Stimulated activated CD4-positive, alpha-beta T cell treated with anti-CD3 and anti-CD28 coated beads, Interleukin-1b, Interleukin-23, amount 100 ng/mL, for 4 hours (primary cell): ENCODE measurements around the gene MBD1.
"Not testable (repeated sequence)": the region's sequence is repeated elsewhere in the genome, so short reads cannot be mapped to it uniquely, and the experiment has no call there.

Experiments
- DNase-seq, 2 donors: peaks; one replicate each; pipeline ENCODE4 v3.0.0-alpha.2; 2020; ENCODE audit warnings: low read depth in 2 of 2

Gene MBD1

GRCh38 chr18:50281295-50281971 lies at the start of gene MBD1:
TSS of gene MBD1 (minus strand) at chr18:50281523. CDS start at chr18:50279992, 1,531 bp downstream.
- DNase-seq = peak; percentile 92 to 93

DNA sequence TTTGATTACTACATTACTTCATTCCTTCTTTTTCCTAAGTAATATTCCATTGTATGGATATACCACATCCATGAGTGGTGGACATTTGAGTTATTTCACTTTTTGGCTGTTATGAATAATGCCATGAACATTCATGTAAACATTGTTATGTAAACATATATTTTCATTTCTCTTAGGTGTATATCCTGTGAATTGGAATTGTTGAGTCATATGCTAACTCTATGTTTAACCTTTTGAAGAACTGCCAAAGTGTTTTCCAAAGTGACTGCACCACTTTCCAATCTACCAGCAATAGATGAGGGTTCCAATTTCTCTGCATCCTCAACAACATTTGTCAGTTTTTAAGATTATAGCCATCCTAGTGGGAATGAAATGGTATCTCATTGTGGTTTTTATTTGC lies 48.9 kb upstream of the MBD1 start:
- no peak for DNase-seq

DNA sequence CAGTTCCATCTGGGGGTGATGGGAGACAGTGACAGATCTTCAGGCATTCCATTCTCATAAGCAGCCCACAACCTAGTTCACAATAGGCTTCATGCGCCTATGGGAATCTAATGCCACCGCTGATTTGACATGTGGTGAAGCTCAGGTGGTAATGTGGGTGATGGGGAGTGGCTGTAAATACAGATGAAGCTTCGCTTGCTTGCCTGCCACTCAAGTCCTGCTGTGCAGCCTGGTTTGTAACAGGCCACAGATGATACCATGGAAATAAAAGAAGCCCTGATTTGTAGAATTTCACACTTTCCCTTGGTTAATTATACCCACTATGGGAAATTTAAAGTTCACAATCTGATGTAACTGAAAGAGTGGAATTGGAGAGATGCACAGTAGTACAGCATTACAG lies 46.7 kb upstream of the MBD1 start:
- no peak for DNase-seq

DNA sequence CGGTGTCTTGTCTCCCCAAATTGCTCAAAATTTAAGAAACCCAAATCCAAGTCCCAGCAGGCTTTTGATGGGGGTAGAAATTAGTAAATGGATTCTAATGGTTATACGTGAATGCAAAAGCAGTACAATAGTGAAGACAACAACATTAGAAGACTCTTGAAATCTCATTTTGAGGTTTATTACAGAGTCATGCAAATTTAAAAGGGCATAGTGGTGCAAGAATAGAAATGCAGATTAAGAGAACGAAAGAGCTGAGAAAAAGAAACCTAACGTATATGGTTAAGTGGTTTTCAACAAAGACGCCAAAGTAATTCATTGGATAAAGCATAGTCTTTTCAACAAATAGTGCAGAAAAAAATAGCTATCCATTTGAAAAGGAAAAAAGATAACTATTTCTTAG lies 39.4 kb upstream of the MBD1 start:
- DNase-seq = no peak

DNA sequence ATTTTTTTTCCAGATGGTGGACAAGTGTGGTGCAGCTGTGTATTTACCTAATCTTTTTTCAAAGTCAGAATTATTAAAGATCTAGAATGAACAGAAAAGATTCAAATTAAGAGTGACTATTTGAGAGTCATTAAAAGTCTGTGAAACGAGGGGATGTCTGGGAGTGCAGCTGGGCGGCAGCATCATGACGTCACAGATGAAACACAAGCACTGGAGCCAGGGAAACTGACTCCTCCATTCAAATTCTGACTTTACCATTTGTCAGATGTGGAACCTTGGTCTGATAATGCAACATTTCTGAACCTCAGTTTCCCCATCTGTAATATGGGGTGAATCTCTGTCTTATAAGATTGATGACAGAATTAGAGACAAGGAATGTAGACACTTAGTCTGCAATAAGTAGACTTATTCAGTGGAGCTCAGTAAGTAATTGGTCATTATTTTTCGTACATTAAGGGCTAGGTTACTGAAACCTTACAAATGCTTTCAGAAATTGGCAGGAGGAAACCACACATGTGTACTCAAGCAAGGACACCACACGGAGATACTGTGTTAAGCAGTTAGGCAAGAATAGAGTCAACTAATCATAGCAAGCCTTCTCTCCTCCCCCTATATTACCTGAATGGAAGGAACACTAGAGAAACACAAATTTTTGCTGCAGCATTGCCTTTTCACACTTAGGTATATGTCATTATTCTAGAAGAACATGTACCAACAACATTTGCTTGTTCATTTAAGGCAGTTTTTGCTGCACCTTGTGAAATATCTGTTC lies 34.0 kb upstream of the MBD1 start:
- DNase-seq = no peak

GRCh38 chr18:50313873-50314460 lies 32.6 kb upstream of the MBD1 start:
- no peak for DNase-seq

DNA sequence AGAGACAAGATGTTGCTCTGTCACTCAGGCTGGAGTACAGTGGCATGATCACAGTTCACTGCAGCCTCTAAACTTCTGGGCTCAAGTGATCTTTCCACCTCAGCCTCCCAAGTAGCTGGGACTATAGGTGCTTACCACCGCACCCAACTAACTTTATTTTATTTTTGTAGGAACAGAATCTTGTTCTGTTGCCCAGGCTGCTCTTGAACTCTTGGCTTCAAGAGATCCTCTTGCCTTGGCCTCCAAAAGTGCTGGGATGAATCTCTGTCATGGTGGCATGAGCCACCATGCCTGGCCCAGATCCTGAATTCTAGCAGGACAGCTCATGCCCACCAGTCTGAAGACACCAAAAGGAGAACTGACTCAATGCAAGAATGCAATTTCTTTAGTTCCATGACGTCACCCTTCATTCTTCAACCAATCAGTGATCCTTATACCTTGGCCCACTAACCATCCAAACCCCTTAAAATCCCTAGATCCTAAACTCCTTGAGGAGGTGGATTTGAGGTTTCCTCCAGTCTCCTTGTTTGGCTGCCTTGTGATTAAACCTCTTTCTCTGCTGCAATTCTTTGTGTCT lies 31.8 kb upstream of the MBD1 start:
- no peak for DNase-seq

DNA sequence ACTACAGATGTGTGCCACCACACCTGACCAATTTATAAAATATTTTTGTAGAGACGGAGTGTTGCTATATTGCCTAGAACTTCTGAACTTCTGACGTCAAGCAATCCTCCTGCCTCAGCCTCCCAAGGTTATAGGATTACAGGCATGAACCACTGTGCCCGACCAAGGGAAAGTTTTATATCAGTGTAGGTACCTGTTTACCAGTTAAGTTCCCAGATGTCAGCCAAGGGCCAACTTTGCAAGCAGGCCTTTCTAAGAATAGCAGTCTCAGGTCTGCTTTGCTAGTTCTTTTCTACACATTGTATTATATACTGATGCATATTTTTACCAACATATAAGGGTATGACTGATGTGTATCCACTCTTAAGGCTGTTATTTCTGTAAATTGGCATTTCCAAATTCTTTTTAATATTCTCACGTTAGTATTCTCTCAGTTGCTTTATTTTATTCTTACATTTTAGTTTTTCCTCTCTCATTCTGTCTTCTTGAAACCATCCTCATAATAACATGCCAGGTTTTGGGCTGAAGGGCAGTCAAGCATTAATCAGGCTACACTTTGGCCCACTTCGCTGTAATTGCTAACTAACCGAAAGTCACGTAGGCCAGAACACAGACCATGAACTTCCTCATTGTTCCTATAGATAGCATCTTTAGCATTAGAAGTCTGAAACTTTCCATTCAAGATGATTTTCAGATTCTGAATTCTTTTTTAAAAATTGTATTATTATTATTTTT lies 31.1 kb upstream of the MBD1 start:
- no peak for DNase-seq

DNA sequence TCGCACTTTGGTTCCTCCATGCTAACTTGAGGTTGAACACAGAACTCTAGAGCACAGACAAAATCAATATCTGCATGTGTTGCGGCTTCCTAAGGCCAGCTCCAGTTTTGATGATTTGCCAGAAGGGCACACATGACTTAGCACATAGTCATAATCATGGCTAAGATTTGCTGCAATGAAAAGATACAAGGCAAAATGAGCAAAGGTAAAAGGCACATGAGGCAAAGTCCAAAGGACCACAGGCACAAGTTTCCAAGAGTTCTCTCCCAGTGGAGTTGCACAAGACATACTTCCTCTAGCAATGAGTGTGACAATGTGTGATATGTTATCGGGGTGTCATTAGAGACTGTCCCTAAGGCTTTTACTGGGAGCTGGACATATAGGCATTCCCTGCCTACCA lies 30.3 kb upstream of the MBD1 start:
- no peak for DNase-seq

DNA sequence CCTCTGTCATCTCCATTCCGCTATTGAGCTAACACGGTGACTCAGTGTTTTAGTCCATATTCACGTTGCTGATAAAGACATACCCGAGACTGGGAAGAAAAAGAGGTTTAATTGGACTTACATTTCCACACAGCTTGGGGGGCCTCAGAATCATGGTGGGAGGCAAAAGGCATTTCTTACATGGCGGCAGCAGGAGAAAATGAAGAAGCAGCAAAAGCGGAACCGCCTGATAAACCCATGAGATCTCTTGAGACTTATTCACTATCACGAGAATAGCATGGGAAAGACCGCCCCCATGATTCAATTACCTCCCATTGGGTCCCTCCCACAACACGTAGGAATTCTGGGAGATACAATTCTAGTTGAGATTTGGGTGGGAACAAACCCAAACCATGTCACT lies 28.8 kb upstream of the MBD1 start:
- no peak for DNase-seq

- DNase-seq = not testable (repeated sequence)
Observed at GRCh38 chr18:50308851-50309250, 27.5 kb upstream of the MBD1 start.

- peak; percentile 78 to 82 for DNase-seq
Observed at GRCh38 chr18:50307738-50308470, 26.6 kb upstream of the MBD1 start.

DNA sequence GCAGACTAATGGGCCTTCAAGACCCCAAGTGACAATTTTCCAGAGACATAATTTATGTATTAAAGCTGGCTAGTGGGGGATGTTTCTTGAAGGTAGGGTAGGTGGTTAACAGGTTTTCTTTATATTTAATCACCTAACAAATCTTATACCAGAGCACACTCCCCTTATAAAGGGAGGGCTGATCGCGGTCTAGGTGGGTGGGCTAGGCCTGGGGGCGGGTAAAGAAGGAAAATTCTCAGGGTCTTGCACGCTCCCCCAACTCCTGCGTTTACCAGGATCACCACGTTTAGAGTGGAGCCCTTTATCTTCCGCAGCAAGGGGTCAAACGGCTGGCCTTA lies 26.0 kb upstream of the MBD1 start:
- DNase-seq = no peak

- no peak for DNase-seq
Observed at GRCh38 chr18:50306944-50307343, 25.6 kb upstream of the MBD1 start.

DNA sequence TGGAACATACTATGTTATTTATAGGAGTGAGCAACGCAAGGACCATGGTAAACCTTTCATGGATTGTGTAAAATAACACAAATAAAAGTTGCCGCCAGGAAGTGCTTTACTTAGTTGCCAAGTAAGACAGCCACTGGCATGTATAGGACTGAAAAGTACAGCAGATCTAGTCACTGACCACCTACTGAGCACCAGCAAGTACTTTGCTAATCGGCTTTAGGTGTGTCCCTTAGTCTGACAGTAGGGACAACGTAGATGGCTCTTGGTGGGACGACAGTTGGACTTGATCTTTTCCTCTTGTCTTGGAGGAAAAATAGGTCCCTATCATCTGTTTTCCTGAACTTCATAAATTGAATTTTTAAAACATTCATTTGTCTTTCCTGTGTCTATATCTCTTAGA lies 19.8 kb upstream of the MBD1 start:
- no peak for DNase-seq

GRCh38 chr18:50299626-50300388 lies 18.5 kb upstream of the MBD1 start:
- DNase-seq = no peak

- DNase-seq = no peak
Observed at GRCh38 chr18:50298443-50299284, 17.3 kb upstream of the MBD1 start.

GRCh38 chr18:50297621-50298442 lies 16.5 kb upstream of the MBD1 start:
- peak in 1 of 2 donors; percentile 46 for DNase-seq

GRCh38 chr18:50293039-50293438 lies 11.7 kb upstream of the MBD1 start:
- no peak for DNase-seq
